IPS-18c (cell line): ENCODE data around the gene PDE6A.

ENCODE experiments used
- H3K4me3 ChIP-seq: 2 replicates; pipeline ENCODE4 v1.7.0; 2013; ENCODE audit warnings: low read depth, mild to moderate bottlenecking, low read length, moderate library complexity; ENCODE audit not compliant: insufficient read depth
- H3K9me3 ChIP-seq: one replicate; pipeline ENCODE4 v1.6.1; 2013; ENCODE audit warnings: mild to moderate bottlenecking, low read length, moderate library complexity; ENCODE audit not compliant: control insufficient read depth, insufficient read depth

PDE6A gene

GRCh38 chr5:149838881-149839739 is 105.5 kb downstream of the PDE6A start:
- Histone ChIP-seq H3K4me3 (no peak overlapping the region), H3K9me3 (peaks cover 2% of the 10 kb centered on the region)

- peaks cover 4% of the 10 kb centered on the region for H3K9me3 ChIP-seq
- H3K4me3 ChIP-seq = no peak overlapping the region; the same call in 1 of the 2 replicates
Measured at GRCh38 chr5:149837680-149838269, 106.8 kb downstream of the PDE6A start.

GRCh38 chr5:149836451-149837139 is 108.0 kb downstream of the PDE6A start:
- Histone ChIP-seq H3K4me3 (no peak overlapping the region), H3K9me3 (peaks cover 2% of the 10 kb centered on the region)

- Histone ChIP-seq H3K9me3 (peaks cover 2% of the 10 kb centered on the region), H3K4me3 (no peak overlapping the region)
Measured at GRCh38 chr5:149834246-149834855, 110.2 kb downstream of the PDE6A start.

- peaks cover 2% of the 10 kb centered on the region for H3K9me3 ChIP-seq
- H3K4me3 ChIP-seq = no peak overlapping the region
Measured at GRCh38 chr5:149833116-149833827, 111.3 kb downstream of the PDE6A start.

- peaks cover 2% of the 10 kb centered on the region for H3K9me3 ChIP-seq
- H3K4me3 ChIP-seq = no peak overlapping the region
Measured at GRCh38 chr5:149832636-149833035, 112.0 kb downstream of the PDE6A start.

- peaks cover 2% of the 10 kb centered on the region for H3K9me3 ChIP-seq
- no peak overlapping the region for H3K4me3 ChIP-seq
Measured at GRCh38 chr5:149831492-149831891, 113.1 kb downstream of the PDE6A start.

GRCh38 chr5:149830579-149830978 is 114.0 kb downstream of the PDE6A start:
- peaks cover 2% of the 10 kb centered on the region for H3K9me3 ChIP-seq
- H3K4me3 ChIP-seq = no peak overlapping the region

GRCh38 chr5:149829954-149830353 is 114.6 kb downstream of the PDE6A start:
- Histone ChIP-seq H3K9me3 (peaks cover 2% of the 10 kb centered on the region), H3K4me3 (no peak overlapping the region)

- H3K4me3 ChIP-seq = no peak overlapping the region
- no peaks in the 10 kb centered on the region for H3K9me3 ChIP-seq
Measured at GRCh38 chr5:149828161-149829011, 116.2 kb downstream of the PDE6A start.

GRCh38 chr5:149827546-149827945 is 117.0 kb downstream of the PDE6A start:
- H3K9me3 ChIP-seq = no peaks in the 10 kb centered on the region
- no peak overlapping the region for H3K4me3 ChIP-seq

- Histone ChIP-seq H3K4me3 (no peak overlapping the region), H3K9me3 (no peaks in the 10 kb centered on the region)
Measured at GRCh38 chr5:149827086-149827485, 117.5 kb downstream of the PDE6A start.

- H3K9me3 ChIP-seq = no peaks in the 10 kb centered on the region
- no peak overlapping the region for H3K4me3 ChIP-seq
Measured at GRCh38 chr5:149826574-149826973, 118.0 kb downstream of the PDE6A start.

GRCh38 chr5:149824846-149825245 is 119.7 kb downstream of the PDE6A start:
- Histone ChIP-seq H3K9me3 (no peaks in the 10 kb centered on the region), H3K4me3 (no peak overlapping the region)

- no peak overlapping the region for H3K4me3 ChIP-seq
- no peaks in the 10 kb centered on the region for H3K9me3 ChIP-seq
Measured at GRCh38 chr5:149824120-149824519, 120.5 kb downstream of the PDE6A start.

GRCh38 chr5:149823375-149823774 is 121.2 kb downstream of the PDE6A start:
- Histone ChIP-seq H3K9me3 (no peaks in the 10 kb centered on the region), H3K4me3 (no peak overlapping the region)
